GM18519 (cell line): Measurements from ENCODE around the gene GSG1L.

Experiments used
- ATAC-seq: cut with Tn5 transposase; IDR thresholded peaks from one replicate; pipeline ENCODE4 v1.9.1; 2021; ENCODE audit warnings: mild to moderate bottlenecking, moderate library complexity; ENCODE audit not compliant: unreplicated experiment, low FRiP score

The GSG1L gene

DNA sequence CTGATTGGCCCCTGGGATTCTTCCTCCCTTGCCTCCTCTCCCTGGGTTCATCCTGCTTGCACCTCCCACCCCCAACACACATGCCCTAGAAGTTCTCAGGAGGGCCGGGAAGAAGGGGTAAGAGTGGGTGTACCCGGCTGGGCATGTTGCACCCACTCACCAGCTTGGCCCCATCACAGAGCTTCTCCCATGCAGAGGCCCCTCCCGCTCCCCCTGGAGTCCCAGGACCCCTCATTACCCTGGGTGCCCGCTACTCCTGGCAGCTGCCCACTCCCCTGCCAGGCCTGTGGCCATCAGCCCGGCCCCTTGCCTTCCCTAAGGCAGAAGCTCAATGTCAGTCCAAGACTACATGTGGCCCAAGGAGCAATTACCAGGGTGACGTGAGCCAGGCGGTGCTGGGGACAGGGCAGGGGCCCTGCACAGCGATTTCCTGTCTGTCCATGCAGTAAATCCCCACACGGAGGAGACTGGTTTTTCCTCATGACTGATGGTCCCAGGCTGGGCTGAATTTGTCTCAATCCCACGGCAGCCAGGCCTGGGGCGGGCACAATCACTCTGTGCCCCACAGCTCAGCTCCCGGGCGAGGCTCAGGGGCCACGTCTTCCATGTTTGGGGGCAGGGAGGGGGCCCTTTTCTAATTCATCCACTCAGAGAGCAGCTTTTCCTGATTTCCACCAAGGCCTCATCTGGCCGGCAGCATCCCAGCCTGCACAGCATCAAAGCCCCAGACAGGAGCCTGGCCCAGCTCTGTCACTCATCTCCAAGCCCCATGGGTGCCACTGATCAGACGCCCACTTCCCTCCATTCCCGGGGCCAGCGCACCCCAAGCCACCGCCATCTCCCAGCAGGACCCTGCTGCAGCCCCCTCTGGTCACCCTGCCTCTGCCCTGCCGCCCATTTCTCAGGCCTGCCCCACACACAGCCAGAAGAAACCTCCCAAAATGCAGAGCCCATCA is 278.9 kb downstream of the GSG1L start:
- no peak for ATAC-seq

- no peak for ATAC-seq
Measured at GRCh38 chr16:27781981-27782880, 281.3 kb downstream of the GSG1L start.

GRCh38 chr16:27781195-27781524 is 282.4 kb downstream of the GSG1L start:
- no peak for ATAC-seq

- no peak for ATAC-seq
Measured at GRCh38 chr16:27780468-27781194, 282.9 kb downstream of the GSG1L start.

- ATAC-seq, result no peak
Measured at GRCh38 chr16:27779641-27780164, 283.8 kb downstream of the GSG1L start.

- ATAC-seq, result no peak
Measured at GRCh38 chr16:27778926-27779570, 284.5 kb downstream of the GSG1L start.

GRCh38 chr16:27778171-27778925 is 285.2 kb downstream of the GSG1L start:
- no peak for ATAC-seq

DNA sequence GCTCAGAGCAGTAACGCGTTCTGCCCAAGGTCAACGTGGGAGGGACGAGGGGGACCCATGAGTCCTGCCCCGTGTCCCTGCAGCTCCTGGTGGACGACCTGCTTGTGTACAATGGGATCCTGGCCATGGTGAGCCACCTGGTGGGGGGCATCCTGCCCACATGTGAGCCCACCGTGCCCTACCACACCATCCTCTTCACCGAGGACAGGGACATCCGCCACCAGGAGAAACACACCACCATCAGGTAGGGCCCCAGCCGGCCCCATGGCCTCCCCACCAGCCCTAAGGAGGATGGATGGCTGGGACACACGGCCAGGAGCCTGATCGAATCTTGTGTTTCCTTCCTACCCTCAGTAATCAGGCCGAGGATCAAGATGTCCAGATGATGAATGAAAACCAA is 286.0 kb downstream of the GSG1L start:
- no peak for ATAC-seq

- ATAC-seq, result no peak
Measured at GRCh38 chr16:27776556-27777225, 286.8 kb downstream of the GSG1L start.

GRCh38 chr16:27775254-27775653 is 288.3 kb downstream of the GSG1L start:
- no peak for ATAC-seq

GRCh38 chr16:27774779-27775178 is 288.7 kb downstream of the GSG1L start:
- no peak for ATAC-seq

DNA sequence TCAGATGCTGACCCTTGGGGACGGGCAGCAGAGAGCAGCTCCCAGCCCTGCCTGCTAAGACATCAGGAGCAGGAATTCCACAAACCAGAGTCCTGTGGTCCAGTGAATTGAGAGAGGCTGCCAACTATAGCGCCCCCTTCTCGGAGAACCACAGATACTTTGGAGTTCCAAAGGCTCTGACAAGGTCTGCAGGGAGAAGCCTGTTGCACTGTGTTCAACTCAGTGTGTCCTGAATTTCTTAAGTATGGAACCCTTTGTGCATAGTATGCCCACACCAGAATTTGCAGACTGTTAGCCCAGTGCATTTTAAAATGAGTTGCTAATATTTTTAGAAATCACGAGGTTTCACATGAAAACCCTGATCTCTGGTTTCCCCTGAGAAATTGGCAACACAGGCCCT is 290.2 kb downstream of the GSG1L start:
- ATAC-seq, result no peak

- ATAC-seq, result no peak
Measured at GRCh38 chr16:27772093-27772825, 291.3 kb downstream of the GSG1L start.

GRCh38 chr16:27771201-27771910 is 292.2 kb downstream of the GSG1L start:
- ATAC-seq, result no peak

DNA sequence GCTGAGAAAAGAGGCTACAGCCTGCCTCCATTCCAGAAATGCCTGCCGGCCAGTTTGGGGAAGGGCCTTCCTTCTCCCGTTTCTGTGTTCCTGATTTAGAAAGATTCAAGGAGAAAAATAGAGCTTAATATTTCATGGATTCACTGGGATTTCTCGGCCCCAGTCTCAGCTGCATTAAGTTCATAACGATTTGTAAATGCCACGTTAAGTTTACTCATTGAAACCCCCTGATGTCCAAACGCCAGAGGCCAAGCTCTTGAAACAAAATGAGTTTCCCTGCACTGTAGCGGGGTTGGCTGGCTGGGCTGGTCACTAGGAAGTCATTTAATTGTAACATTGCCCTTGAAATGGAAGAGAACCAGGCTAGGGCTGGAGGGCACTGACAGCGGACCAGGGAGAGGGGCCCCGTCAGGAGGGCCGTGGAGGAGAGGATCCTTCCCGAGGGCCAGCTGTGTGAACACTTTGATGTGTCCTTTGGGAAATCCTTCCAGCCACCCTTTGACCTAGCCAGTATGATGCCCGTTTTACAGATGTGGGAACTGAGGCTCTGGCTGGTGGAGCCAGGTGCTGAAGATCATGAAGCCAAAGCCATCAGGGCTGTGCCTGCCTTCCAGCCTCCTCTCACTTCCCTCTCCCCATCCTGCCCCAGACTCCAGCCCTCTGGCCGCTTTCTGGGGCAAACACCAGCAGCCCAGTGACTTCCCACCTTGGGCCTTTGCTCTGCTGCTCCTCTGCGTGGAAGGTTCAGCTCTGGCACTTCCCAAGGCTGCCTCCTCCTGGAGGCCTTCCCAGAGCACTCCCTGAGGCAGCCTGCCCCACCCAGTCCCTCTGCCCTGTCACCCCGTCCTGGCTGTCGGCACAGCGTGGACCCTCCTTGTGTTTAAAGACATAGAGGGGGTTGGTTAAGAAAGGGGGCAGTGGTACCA is 293.0 kb downstream of the GSG1L start:
- no peak for ATAC-seq

DNA sequence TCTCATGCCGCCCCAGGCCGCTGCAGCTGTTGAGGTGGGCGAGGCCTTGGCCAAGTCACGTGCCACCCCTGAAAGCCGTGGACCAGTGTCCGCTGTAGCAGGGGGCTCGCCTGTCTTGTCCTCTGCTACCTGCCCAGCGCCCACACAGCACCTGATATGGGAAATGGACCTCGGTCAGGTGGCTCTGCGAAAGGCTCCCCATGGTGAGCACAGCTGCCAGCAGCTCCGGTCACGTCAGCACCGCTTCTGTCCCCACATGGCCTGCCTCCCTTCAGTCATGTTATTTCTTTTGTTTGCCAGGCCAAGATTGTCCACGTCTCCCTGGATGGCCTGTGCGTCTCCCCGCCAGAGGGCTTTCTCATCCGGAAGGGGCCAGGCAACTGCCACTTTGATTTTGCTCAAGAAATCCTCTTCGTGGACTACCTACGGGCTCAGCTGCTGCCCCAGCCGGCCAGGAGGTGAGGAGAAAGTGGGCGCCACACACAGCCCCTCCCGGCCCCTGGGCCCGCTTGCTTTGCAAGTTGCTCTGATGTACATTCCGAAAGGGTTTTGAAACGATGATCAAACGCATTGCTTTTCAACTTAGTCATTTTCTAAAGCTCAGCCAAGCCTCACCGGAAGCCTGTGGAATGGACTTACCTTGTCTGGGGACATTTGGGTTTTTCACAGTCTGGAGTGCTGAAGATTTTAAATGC is 293.8 kb downstream of the GSG1L start:
- no peak for ATAC-seq
